NCI-H1694 treated with DMSO at 0.1 percent for 48 hours (cell line): ENCODE data around the gene SHC3.

Experiments
- DNase-seq: peaks from one replicate; lab custom pipeline; 2025; lab: John Stamatoyannopoulos, UW

Gene SHC3

GRCh38 chr9:89154218-89154617, 24.4 kb downstream of the SHC3 start:
- DNase-seq, result no peak

- no peak for DNase-seq
These were observed 25.2 kb downstream of the SHC3 start for GRCh38 chr9:89153232-89154017.

GRCh38 chr9:89149726-89150125, 28.9 kb downstream of the SHC3 start:
- DNase-seq, result no peak

- no peak for DNase-seq
These were observed 33.5 kb downstream of the SHC3 start for GRCh38 chr9:89145097-89145496.

- DNase-seq, result no peak
These were observed 34.4 kb downstream of the SHC3 start for GRCh38 chr9:89144238-89144637.

- no peak for DNase-seq
These were observed 35.4 kb downstream of the SHC3 start for GRCh38 chr9:89143266-89143665.

GRCh38 chr9:89139455-89139854, 39.2 kb downstream of the SHC3 start:
- DNase-seq, result no peak

GRCh38 chr9:89138463-89139390, 39.9 kb downstream of the SHC3 start:
- DNase-seq, result no peak

- DNase-seq, result no peak
These were observed 40.8 kb downstream of the SHC3 start for GRCh38 chr9:89137542-89138462.

GRCh38 chr9:89135591-89136166, 42.9 kb downstream of the SHC3 start:
- no peak for DNase-seq

- no peak for DNase-seq
These were observed 43.9 kb downstream of the SHC3 start for GRCh38 chr9:89134709-89135108.

GRCh38 chr9:89122949-89123348, 55.7 kb downstream of the SHC3 start:
- DNase-seq, result no peak

- DNase-seq, result no peak
These were observed 57.9 kb downstream of the SHC3 start for GRCh38 chr9:89120704-89121103.

- no peak for DNase-seq
These were observed 61.8 kb downstream of the SHC3 start for GRCh38 chr9:89116805-89117192.

- DNase-seq, result no peak
These were observed 62.4 kb downstream of the SHC3 start for GRCh38 chr9:89116064-89116804.

GRCh38 chr9:89115426-89115825, 63.2 kb downstream of the SHC3 start:
- DNase-seq, result no peak

- DNase-seq, result no peak
These were observed 63.9 kb downstream of the SHC3 start for GRCh38 chr9:89114741-89115140.

GRCh38 chr9:89113851-89114250, 64.8 kb downstream of the SHC3 start:
- DNase-seq, result no peak

- no peak for DNase-seq
These were observed 66.4 kb downstream of the SHC3 start for GRCh38 chr9:89112243-89112642.

GRCh38 chr9:89109666-89110065, 69.0 kb downstream of the SHC3 start:
- DNase-seq, result no peak

GRCh38 chr9:89107406-89107805, 71.2 kb downstream of the SHC3 start:
- no peak for DNase-seq
